GM23338 (cell line): Measurements from ENCODE around the gene LMAN2L. TPM values are rescaled to one million over a fixed set of nuclear protein-coding genes. Genes with fewer than 3 reads are reported as not detected.

Experiments used
- ATAC-seq: fragments of 200-7000 bp; cut with Tn5 transposase; 3 replicates; pipeline ENCODE4 v1.9.1; 2020
- DNase-seq: peaks from one replicate; pipeline ENCODE4 v3.0.0-alpha.2; 2015; ENCODE audit warnings: low spot score
- H2AFZ ChIP-seq: fragments of 200-600 bp; sonication (generic); 2 replicates; pipeline ENCODE4 v1.8.0; 2016; ENCODE audit warnings: antibody characterized with exemption, mild to moderate bottlenecking, moderate library complexity
- H3F3A ChIP-seq: fragments of 200-600 bp; sonication (generic); replicated peaks from 2 replicates; pipeline ENCODE4 v1.8.0; 2017; ENCODE audit warnings: antibody characterized with exemption, mixed run types, low read depth
- H3K27ac ChIP-seq: fragments of 200-600 bp; sonication (generic); 2 replicates; pipeline ENCODE4 v1.6.1; 2016; ENCODE audit warnings: low read depth
- H3K27me3 ChIP-seq: fragments of 200-600 bp; sonication (generic); 2 replicates; pipeline ENCODE4 v1.8.0; 2016; ENCODE audit warnings: mild to moderate bottlenecking, mixed run types, moderate library complexity; ENCODE audit not compliant: insufficient read depth
- H3K36me3 ChIP-seq: fragments of 200-600 bp; sonication (generic); 2 replicates; pipeline ENCODE4 v1.8.0; 2016; ENCODE audit warnings: mild to moderate bottlenecking; ENCODE audit not compliant: insufficient read depth
- H3K4me1 ChIP-seq: fragments of 200-600 bp; sonication (generic); 2 replicates; pipeline ENCODE4 v1.8.0; 2016; ENCODE audit warnings: mild to moderate bottlenecking, moderate library complexity; ENCODE audit not compliant: insufficient read depth
- H3K4me2 ChIP-seq: fragments of 200-600 bp; sonication (generic); 2 replicates; pipeline ENCODE4 v1.7.1; 2017; ENCODE audit warnings: mixed run types
- H3K4me3 ChIP-seq: fragments of 200-600 bp; sonication (generic); 2 replicates; pipeline ENCODE4 v1.6.1; 2016; ENCODE audit warnings: mixed run types
- H3K79me2 ChIP-seq: fragments of 200-600 bp; sonication (generic); replicated peaks from 2 replicates; pipeline ENCODE4 v1.8.0; 2017; ENCODE audit warnings: mild to moderate bottlenecking; ENCODE audit not compliant: insufficient read depth
- H3K9me2 ChIP-seq: fragments of 200-600 bp; sonication (generic); 2 replicates; pipeline ENCODE4 v1.8.0; 2017; ENCODE audit not compliant: insufficient read depth
- H4K20me1 ChIP-seq: fragments of 200-600 bp; sonication (generic); replicated peaks from 2 replicates; pipeline ENCODE4 v1.8.0; 2017; ENCODE audit warnings: mild to moderate bottlenecking; ENCODE audit not compliant: insufficient read depth
- H3K27ac Mint-ChIP-seq: 2 replicates; pipeline ENCODE4 v1.8.0; 2020; ENCODE audit warnings: inconsistent platforms, mild to moderate bottlenecking, moderate library complexity, mixed read lengths
- H3K27me3 Mint-ChIP-seq: 3 replicates; pipeline ENCODE4 v1.8.0; 2022; ENCODE audit warnings: low read depth, mild to moderate bottlenecking, moderate library complexity, mixed read lengths, inconsistent platforms; ENCODE audit not compliant: insufficient read depth, poor library complexity
- H3K36me3 Mint-ChIP-seq: 3 replicates; pipeline ENCODE4 v1.8.0; 2021; ENCODE audit warnings: low read depth, mild to moderate bottlenecking, inconsistent platforms, moderate library complexity, mixed read lengths
- H3K4me1 Mint-ChIP-seq: 3 replicates; pipeline ENCODE4 v1.8.0; 2020; ENCODE audit warnings: mild to moderate bottlenecking, inconsistent platforms, mixed read lengths
- H3K4me3 Mint-ChIP-seq: 3 replicates; pipeline ENCODE4 v1.8.0; 2021; ENCODE audit warnings: moderate library complexity, mild to moderate bottlenecking, inconsistent platforms, mixed read lengths
- H3K9me3 Mint-ChIP-seq: 3 replicates; pipeline ENCODE4 v1.8.0; 2020; ENCODE audit warnings: moderate library complexity, mild to moderate bottlenecking, inconsistent platforms, mixed read lengths
- CREB1 ChIP-seq: fragments of 250-450 bp; sonication (Bioruptor Pico); IDR thresholded peaks from 2 replicates; pipeline ENCODE4 v1.5.0; 2020; ENCODE audit warnings: low read depth, mild to moderate bottlenecking, moderate library complexity
- EZH2 ChIP-seq: fragments of 200-600 bp; sonication (generic); IDR thresholded peaks from one replicate; pipeline ENCODE4 v1.8.0; 2017; ENCODE audit warnings: antibody characterized with exemption, mild to moderate bottlenecking, low read depth; ENCODE audit not compliant: unreplicated experiment
- EZH2phosphoT487 ChIP-seq: fragments of 200-600 bp; sonication (generic); IDR thresholded peaks from one replicate; pipeline ENCODE4 v1.8.1; 2018; ENCODE audit warnings: antibody characterized with exemption; ENCODE audit not compliant: unreplicated experiment
- JUNB ChIP-seq: IDR thresholded peaks from one replicate; pipeline ENCODE4 v1.6.1; 2016; ENCODE audit warnings: antibody characterized with exemption; ENCODE audit not compliant: unreplicated experiment
- NANOG ChIP-seq: IDR thresholded peaks from 2 replicates; pipeline ENCODE4 v1.6.1; 2016; ENCODE audit warnings: antibody characterized with exemption, borderline replicate concordance
- POLR2AphosphoS5 ChIP-seq: IDR thresholded peaks from 2 replicates; pipeline ENCODE4 v1.6.1; 2016; ENCODE audit warnings: antibody characterized with exemption, low read depth
- STAT1 ChIP-seq: IDR thresholded peaks from one replicate; pipeline ENCODE4 v1.6.1; 2016; ENCODE audit warnings: antibody characterized with exemption; ENCODE audit not compliant: unreplicated experiment
- ZNF114 ChIP-seq: fragments of 250-450 bp; sonication (Bioruptor Pico); IDR thresholded peaks from 2 replicates; pipeline ENCODE4 v1.5.0; 2020; ENCODE audit warnings: mild to moderate bottlenecking, moderate library complexity
- ZNF331 ChIP-seq: fragments of 250-450 bp; sonication (Bioruptor Pico); IDR thresholded peaks from 2 replicates; pipeline ENCODE4 v1.5.0; 2020; ENCODE audit warnings: low read depth, mild to moderate bottlenecking, moderate library complexity
- polyA plus RNA-seq: library from polyadenylated mRNA; unstranded; fragments of >200 nt; fragmentation: Nextera tagmentation; extraction: Ambion mirVana; gene quantifications from 2 replicates; pipeline ENCODE4 v1.2.1, GENCODE V29; 2016
- total RNA-seq: library from RNA; depleted of rRNA; stranded (reverse); fragments of >200 nt; shearing (Covaris generic); gene quantifications from 2 replicates; pipeline ENCODE4 v1.2.3, GENCODE V29; 2014
- TF ChIP-seq, protein P1 (sequence below): IDR thresholded peaks from 2 replicates; pipeline ENCODE4 v1.6.1; 2016; ENCODE audit warnings: antibody characterized with exemption
- TF ChIP-seq, protein P2 (sequence below): IDR thresholded peaks from one replicate; pipeline ENCODE4 v1.6.1; 2018; ENCODE audit warnings: antibody characterized with exemption; ENCODE audit not compliant: unreplicated experiment
- TF ChIP-seq, protein P3 (sequence below), 2 experiments: fragments of 200-600 bp in 1 of 2; sonication (generic) in 1 of 2; conservative IDR thresholded peaks; 2 replicates each; pipeline versions ENCODE4 v1.5.1 to v1.6.1; 2016 to 2017; ENCODE audit warnings: antibody characterized with exemption in 2 of 2, low read depth in 2 of 2, mild to moderate bottlenecking in 2 of 2, moderate library complexity in 1 of 2
- TF ChIP-seq, protein P4 (sequence below): fragments of 250-450 bp; sonication (Bioruptor Pico); IDR thresholded peaks from 2 replicates; pipeline ENCODE4 v1.5.0; 2020; ENCODE audit warnings: mild to moderate bottlenecking, moderate library complexity

LMAN2L gene
- total and polyA plus RNA-seq, 2 experiments from 2014 or later: 11.8 to 15.8 TPM

DNA sequence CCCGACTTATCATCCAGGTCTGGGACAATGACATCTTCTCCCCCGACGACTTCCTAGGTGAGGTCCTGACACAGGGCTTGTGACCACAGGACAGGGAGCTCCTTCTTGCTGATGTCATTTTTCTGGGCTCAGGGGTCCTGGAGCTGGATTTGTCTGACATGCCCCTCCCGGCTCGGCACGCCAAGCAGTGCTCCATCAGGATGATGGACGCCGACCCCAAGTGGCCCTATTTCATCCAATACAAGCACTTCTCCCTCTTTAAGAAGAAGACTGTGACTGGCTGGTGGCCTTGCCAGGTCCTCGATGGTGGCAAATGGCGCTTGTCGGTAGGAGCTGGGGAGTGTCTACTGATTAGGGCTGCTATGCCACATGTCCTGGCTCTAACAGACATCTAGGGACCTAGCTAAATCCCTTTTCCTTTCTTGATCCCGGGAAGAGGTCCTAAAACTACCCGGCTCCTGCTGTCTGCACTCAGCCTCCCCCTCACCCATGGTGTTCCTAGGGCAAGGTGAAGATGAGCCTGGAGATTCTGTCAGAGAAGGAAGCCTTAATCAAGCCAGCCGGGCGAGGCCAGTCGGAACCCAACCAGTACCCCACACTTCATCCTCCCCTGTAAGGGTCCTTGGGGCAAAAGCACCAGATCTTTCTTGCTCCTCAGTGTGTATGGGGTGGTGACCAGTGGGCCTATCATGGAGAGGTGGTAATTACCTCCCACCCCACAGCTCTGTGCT is 36.7 kb downstream of the LMAN2L start:
- peaks cover 4% of the 10 kb centered on the region for H3K27me3 Mint-ChIP-seq

More for the DNA sequence above, 36.7 kb downstream of the LMAN2L start:
- H3K4me2 ChIP-seq: no peak overlapping the region
- no peak overlapping the region for H3K27ac ChIP-seq
- Mint-ChIP-seq H3K36me3 (peaks cover 36% of the 10 kb centered on the region), H3K4me3 (no peak overlapping the region), H3K4me1 (no peaks in the 10 kb centered on the region), H3K27ac (no peak overlapping the region), H3K9me3 (no peaks in the 10 kb centered on the region)
- DNase-seq (no peak), ATAC-seq (no peak)
- no peaks in the 10 kb centered on the region for H3K9me2 ChIP-seq
- H3K79me2 ChIP-seq: no peaks in the 10 kb centered on the region
- no peaks in the 10 kb centered on the region for H3K27me3 ChIP-seq
- peaks cover 22% of the 10 kb centered on the region for H3K36me3 ChIP-seq
- no peak overlapping the region for H3K4me3 ChIP-seq
- no peak overlapping the region for H2AFZ ChIP-seq
- H3F3A ChIP-seq: no peaks in the 10 kb centered on the region
- TF ChIP-seq JUNB (no peak), ZNF331 (CRISPR knock-in tag) (no peak), CREB1 (no peak), POLR2AphosphoS5 (no peak), EZH2phosphoT487 (no peak), NANOG (no peak), ZNF114 (CRISPR knock-in tag) (no peak), STAT1 (no peak), EZH2 (no peak)
- TF ChIP-seq, protein P1, sequence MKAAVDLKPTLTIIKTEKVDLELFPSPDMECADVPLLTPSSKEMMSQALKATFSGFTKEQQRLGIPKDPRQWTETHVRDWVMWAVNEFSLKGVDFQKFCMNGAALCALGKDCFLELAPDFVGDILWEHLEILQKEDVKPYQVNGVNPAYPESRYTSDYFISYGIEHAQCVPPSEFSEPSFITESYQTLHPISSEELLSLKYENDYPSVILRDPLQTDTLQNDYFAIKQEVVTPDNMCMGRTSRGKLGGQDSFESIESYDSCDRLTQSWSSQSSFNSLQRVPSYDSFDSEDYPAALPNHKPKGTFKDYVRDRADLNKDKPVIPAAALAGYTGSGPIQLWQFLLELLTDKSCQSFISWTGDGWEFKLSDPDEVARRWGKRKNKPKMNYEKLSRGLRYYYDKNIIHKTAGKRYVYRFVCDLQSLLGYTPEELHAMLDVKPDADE: no peak
- TF ChIP-seq, protein P2, sequence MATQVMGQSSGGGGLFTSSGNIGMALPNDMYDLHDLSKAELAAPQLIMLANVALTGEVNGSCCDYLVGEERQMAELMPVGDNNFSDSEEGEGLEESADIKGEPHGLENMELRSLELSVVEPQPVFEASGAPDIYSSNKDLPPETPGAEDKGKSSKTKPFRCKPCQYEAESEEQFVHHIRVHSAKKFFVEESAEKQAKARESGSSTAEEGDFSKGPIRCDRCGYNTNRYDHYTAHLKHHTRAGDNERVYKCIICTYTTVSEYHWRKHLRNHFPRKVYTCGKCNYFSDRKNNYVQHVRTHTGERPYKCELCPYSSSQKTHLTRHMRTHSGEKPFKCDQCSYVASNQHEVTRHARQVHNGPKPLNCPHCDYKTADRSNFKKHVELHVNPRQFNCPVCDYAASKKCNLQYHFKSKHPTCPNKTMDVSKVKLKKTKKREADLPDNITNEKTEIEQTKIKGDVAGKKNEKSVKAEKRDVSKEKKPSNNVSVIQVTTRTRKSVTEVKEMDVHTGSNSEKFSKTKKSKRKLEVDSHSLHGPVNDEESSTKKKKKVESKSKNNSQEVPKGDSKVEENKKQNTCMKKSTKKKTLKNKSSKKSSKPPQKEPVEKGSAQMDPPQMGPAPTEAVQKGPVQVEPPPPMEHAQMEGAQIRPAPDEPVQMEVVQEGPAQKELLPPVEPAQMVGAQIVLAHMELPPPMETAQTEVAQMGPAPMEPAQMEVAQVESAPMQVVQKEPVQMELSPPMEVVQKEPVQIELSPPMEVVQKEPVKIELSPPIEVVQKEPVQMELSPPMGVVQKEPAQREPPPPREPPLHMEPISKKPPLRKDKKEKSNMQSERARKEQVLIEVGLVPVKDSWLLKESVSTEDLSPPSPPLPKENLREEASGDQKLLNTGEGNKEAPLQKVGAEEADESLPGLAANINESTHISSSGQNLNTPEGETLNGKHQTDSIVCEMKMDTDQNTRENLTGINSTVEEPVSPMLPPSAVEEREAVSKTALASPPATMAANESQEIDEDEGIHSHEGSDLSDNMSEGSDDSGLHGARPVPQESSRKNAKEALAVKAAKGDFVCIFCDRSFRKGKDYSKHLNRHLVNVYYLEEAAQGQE: no peak
- TF ChIP-seq, protein P3, sequence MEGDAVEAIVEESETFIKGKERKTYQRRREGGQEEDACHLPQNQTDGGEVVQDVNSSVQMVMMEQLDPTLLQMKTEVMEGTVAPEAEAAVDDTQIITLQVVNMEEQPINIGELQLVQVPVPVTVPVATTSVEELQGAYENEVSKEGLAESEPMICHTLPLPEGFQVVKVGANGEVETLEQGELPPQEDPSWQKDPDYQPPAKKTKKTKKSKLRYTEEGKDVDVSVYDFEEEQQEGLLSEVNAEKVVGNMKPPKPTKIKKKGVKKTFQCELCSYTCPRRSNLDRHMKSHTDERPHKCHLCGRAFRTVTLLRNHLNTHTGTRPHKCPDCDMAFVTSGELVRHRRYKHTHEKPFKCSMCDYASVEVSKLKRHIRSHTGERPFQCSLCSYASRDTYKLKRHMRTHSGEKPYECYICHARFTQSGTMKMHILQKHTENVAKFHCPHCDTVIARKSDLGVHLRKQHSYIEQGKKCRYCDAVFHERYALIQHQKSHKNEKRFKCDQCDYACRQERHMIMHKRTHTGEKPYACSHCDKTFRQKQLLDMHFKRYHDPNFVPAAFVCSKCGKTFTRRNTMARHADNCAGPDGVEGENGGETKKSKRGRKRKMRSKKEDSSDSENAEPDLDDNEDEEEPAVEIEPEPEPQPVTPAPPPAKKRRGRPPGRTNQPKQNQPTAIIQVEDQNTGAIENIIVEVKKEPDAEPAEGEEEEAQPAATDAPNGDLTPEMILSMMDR (conservative IDR thresholded peaks at IDR 0.05; ENCODE audit: low read depth in 2 of 2): no peak
- TF ChIP-seq, protein P4, sequence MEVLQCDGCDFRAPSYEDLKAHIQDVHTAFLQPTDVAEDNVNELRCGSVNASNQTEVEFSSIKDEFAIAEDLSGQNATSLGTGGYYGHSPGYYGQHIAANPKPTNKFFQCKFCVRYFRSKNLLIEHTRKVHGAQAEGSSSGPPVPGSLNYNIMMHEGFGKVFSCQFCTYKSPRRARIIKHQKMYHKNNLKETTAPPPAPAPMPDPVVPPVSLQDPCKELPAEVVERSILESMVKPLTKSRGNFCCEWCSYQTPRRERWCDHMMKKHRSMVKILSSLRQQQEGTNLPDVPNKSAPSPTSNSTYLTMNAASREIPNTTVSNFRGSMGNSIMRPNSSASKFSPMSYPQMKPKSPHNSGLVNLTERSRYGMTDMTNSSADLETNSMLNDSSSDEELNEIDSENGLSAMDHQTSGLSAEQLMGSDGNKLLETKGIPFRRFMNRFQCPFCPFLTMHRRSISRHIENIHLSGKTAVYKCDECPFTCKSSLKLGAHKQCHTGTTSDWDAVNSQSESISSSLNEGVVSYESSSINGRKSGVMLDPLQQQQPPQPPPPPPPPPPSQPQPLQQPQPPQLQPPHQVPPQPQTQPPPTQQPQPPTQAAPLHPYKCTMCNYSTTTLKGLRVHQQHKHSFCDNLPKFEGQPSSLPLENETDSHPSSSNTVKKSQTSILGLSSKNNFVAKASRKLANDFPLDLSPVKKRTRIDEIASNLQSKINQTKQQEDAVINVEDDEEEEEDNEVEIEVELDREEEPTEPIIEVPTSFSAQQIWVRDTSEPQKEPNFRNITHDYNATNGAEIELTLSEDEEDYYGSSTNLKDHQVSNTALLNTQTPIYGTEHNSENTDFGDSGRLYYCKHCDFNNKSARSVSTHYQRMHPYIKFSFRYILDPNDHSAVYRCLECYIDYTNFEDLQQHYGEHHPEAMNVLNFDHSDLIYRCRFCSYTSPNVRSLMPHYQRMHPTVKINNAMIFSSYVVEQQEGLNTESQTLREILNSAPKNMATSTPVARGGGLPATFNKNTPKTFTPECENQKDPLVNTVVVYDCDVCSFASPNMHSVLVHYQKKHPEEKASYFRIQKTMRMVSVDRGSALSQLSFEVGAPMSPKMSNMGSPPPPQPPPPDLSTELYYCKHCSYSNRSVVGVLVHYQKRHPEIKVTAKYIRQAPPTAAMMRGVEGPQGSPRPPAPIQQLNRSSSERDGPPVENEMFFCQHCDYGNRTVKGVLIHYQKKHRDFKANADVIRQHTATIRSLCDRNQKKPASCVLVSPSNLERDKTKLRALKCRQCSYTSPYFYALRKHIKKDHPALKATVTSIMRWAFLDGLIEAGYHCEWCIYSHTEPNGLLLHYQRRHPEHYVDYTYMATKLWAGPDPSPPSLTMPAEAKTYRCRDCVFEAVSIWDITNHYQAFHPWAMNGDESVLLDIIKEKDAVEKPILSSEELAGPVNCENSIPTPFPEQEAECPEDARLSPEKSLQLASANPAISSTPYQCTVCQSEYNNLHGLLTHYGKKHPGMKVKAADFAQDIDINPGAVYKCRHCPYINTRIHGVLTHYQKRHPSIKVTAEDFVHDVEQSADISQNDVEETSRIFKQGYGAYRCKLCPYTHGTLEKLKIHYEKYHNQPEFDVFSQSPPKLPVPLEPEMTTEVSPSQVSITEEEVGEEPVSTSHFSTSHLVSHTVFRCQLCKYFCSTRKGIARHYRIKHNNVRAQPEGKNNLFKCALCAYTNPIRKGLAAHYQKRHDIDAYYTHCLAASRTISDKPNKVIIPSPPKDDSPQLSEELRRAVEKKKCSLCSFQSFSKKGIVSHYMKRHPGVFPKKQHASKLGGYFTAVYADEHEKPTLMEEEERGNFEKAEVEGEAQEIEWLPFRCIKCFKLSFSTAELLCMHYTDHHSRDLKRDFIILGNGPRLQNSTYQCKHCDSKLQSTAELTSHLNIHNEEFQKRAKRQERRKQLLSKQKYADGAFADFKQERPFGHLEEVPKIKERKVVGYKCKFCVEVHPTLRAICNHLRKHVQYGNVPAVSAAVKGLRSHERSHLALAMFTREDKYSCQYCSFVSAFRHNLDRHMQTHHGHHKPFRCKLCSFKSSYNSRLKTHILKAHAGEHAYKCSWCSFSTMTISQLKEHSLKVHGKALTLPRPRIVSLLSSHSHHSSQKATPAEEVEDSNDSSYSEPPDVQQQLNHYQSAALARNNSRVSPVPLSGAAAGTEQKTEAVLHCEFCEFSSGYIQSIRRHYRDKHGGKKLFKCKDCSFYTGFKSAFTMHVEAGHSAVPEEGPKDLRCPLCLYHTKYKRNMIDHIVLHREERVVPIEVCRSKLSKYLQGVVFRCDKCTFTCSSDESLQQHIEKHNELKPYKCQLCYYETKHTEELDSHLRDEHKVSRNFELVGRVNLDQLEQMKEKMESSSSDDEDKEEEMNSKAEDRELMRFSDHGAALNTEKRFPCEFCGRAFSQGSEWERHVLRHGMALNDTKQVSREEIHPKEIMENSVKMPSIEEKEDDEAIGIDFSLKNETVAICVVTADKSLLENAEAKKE (CRISPR knock-in tag): no peak
- H4K20me1 ChIP-seq: peaks cover 9% of the 10 kb centered on the region
- no peaks in the 10 kb centered on the region for H3K4me1 ChIP-seq
